HepG2 (cell line): ENCODE measurements around the gene ENTPD7. TPM values are rescaled to one million over a fixed set of nuclear protein-coding genes. Genes with fewer than 3 reads are reported as not detected.
A peak's percentile ranks its signal among the peaks of the same experiment; 100 is the strongest.

ENCODE experiments used
- ETV6 ChIP-seq: sonication (generic); formaldehyde crosslinking; conservative IDR thresholded peaks from 2 replicates; pipeline ENCODE4 v1.4.0; 2020; ENCODE audit warnings: missing genetic modification reagents
- HDAC2 ChIP-seq: sonication (generic); formaldehyde crosslinking; IDR thresholded peaks from 2 replicates; pipeline ENCODE4 v1.4.0; 2020; ENCODE audit warnings: missing genetic modification reagents
- KLF6 ChIP-seq: IDR thresholded peaks from 2 replicates; pipeline ENCODE4 v1.8.0; 2016; ENCODE audit warnings: missing biosample characterization, missing genetic modification reagents
- MTF1 ChIP-seq: sonication (generic); formaldehyde crosslinking; IDR thresholded peaks from 2 replicates; pipeline ENCODE4 v1.5.0; 2020; ENCODE audit warnings: missing genetic modification reagents
- PHF8 ChIP-seq: sonication (generic); formaldehyde crosslinking; IDR thresholded peaks from 2 replicates; pipeline ENCODE4 v1.5.0; 2020; ENCODE audit warnings: missing genetic modification reagents
- RBAK ChIP-seq: sonication (generic); formaldehyde crosslinking; IDR thresholded peaks from 2 replicates; pipeline ENCODE4 v1.5.1; 2020; ENCODE audit warnings: mild to moderate bottlenecking, missing genetic modification reagents
- RNF219 ChIP-seq: sonication (generic); formaldehyde crosslinking; IDR thresholded peaks from 2 replicates; pipeline ENCODE4 v1.5.0; 2020; ENCODE audit warnings: mild to moderate bottlenecking, missing genetic modification reagents
- TBX2 ChIP-seq: sonication (generic); formaldehyde crosslinking; IDR thresholded peaks from 2 replicates; pipeline ENCODE4 v1.5.0; 2020; ENCODE audit warnings: missing genetic modification reagents, mild to moderate bottlenecking, borderline replicate concordance
- ZNF317 ChIP-seq: sonication (generic); formaldehyde crosslinking; IDR thresholded peaks from 2 replicates; pipeline ENCODE4 v1.5.0; 2020; ENCODE audit warnings: mild to moderate bottlenecking, missing genetic modification reagents
- ZNF326 ChIP-seq: sonication (generic); formaldehyde crosslinking; IDR thresholded peaks from 2 replicates; pipeline ENCODE4 v1.4.0; 2020; ENCODE audit warnings: missing genetic modification reagents, borderline replicate concordance
- ZNF577 ChIP-seq: sonication (generic); formaldehyde crosslinking; IDR thresholded peaks from 2 replicates; pipeline ENCODE4 v1.4.0; 2020; ENCODE audit warnings: mild to moderate bottlenecking, low read depth, missing genetic modification reagents, borderline replicate concordance
- ZNF607 ChIP-seq: sonication (generic); formaldehyde crosslinking; IDR thresholded peaks from 2 replicates; pipeline ENCODE4 v1.5.1; 2020; ENCODE audit warnings: missing genetic modification reagents, mild to moderate bottlenecking, borderline replicate concordance
- ZNF629 ChIP-seq: sonication (generic); formaldehyde crosslinking; conservative IDR thresholded peaks from 2 replicates; pipeline ENCODE4 v1.5.0; 2020; ENCODE audit warnings: missing genetic modification reagents
- ZNF746 ChIP-seq: sonication (generic); formaldehyde crosslinking; IDR thresholded peaks from 2 replicates; pipeline ENCODE4 v1.8.0; 2022; ENCODE audit warnings: mild to moderate bottlenecking, missing genetic modification reagents
- ZNF83 ChIP-seq: sonication (generic); formaldehyde crosslinking; IDR thresholded peaks from 2 replicates; pipeline ENCODE4 v1.4.0; 2020; ENCODE audit warnings: missing genetic modification reagents, mild to moderate bottlenecking, borderline replicate concordance
- ZNF841 ChIP-seq: sonication (generic); formaldehyde crosslinking; IDR thresholded peaks from 2 replicates; pipeline ENCODE4 v1.8.1; 2023; ENCODE audit warnings: missing genetic modification reagents, borderline replicate concordance
- polyA plus RNA-seq, 8 experiments: library from polyadenylated mRNA; depleted of rRNA in 3 of 8; stranded (reverse) in 7 of 8; unstranded in 1 of 8; fragments of >200 nt; fragmentation: Illumina TruSeq in 4 of 8; extraction: Trizol in 4 of 8; gene quantifications; 2 replicates each; pipeline versions ENCODE4 v1.2.1 to v1.2.3, GENCODE V29; 2011 to 2016; ENCODE audit warnings: low read depth in 4 of 8, missing spikeins in 1 of 8, mixed read lengths in 1 of 8; ENCODE audit not compliant: insufficient read depth in 1 of 8
- total RNA-seq, 5 experiments: library from RNA; depleted of rRNA; stranded (reverse); fragments of >200 nt; fragmentation: Illumina TruSeq; extraction: Trizol; gene quantifications; 2 replicates each; pipeline ENCODE4 v1.2.3, GENCODE V29; 2016; ENCODE audit warnings: low read depth in 1 of 5
- TF ChIP-seq, protein P1 (sequence below): sonication (generic); formaldehyde crosslinking; IDR thresholded peaks from 2 replicates; pipeline ENCODE4 v1.9.0; 2021; ENCODE audit warnings: mild to moderate bottlenecking, missing genetic modification reagents
- TF ChIP-seq, protein P2 (sequence below): sonication (generic); formaldehyde crosslinking; IDR thresholded peaks from 2 replicates; pipeline ENCODE4 v1.8.1; 2022; ENCODE audit warnings: low read depth, mild to moderate bottlenecking, missing genetic modification reagents

ENTPD7 gene
- total and polyA plus RNA-seq, 2 of the 13 experiments (the other 11 are each of a cell fraction or from before 2014, with no cell fraction given): 7.6 to 36.5 TPM

GRCh38 chr10:99731306-99732032 lies 72.2 kb downstream of the ENTPD7 start (continued):
- no peak for TF ChIP-seq RNF219 (CRISPR knock-in tag)
- no peak for TF ChIP-seq ETV6
- peak; percentile 73 for TF ChIP-seq ZNF629
- TF ChIP-seq, protein P1, sequence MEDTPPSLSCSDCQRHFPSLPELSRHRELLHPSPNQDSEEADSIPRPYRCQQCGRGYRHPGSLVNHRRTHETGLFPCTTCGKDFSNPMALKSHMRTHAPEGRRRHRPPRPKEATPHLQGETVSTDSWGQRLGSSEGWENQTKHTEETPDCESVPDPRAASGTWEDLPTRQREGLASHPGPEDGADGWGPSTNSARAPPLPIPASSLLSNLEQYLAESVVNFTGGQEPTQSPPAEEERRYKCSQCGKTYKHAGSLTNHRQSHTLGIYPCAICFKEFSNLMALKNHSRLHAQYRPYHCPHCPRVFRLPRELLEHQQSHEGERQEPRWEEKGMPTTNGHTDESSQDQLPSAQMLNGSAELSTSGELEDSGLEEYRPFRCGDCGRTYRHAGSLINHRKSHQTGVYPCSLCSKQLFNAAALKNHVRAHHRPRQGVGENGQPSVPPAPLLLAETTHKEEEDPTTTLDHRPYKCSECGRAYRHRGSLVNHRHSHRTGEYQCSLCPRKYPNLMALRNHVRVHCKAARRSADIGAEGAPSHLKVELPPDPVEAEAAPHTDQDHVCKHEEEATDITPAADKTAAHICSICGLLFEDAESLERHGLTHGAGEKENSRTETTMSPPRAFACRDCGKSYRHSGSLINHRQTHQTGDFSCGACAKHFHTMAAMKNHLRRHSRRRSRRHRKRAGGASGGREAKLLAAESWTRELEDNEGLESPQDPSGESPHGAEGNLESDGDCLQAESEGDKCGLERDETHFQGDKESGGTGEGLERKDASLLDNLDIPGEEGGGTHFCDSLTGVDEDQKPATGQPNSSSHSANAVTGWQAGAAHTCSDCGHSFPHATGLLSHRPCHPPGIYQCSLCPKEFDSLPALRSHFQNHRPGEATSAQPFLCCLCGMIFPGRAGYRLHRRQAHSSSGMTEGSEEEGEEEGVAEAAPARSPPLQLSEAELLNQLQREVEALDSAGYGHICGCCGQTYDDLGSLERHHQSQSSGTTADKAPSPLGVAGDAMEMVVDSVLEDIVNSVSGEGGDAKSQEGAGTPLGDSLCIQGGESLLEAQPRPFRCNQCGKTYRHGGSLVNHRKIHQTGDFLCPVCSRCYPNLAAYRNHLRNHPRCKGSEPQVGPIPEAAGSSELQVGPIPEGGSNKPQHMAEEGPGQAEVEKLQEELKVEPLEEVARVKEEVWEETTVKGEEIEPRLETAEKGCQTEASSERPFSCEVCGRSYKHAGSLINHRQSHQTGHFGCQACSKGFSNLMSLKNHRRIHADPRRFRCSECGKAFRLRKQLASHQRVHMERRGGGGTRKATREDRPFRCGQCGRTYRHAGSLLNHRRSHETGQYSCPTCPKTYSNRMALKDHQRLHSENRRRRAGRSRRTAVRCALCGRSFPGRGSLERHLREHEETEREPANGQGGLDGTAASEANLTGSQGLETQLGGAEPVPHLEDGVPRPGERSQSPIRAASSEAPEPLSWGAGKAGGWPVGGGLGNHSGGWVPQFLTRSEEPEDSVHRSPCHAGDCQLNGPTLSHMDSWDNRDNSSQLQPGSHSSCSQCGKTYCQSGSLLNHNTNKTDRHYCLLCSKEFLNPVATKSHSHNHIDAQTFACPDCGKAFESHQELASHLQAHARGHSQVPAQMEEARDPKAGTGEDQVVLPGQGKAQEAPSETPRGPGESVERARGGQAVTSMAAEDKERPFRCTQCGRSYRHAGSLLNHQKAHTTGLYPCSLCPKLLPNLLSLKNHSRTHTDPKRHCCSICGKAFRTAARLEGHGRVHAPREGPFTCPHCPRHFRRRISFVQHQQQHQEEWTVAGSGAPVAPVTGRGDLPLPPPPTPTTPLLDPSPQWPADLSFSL (CRISPR knock-in tag): no peak
- TF ChIP-seq PHF8 (CRISPR knock-in tag): peak; percentile 82
- TF ChIP-seq ZNF317 (CRISPR knock-in tag): no peak
- TF ChIP-seq ZNF746: peak; percentile 12; the same call in 1 of the 2 replicates
- no peak for TF ChIP-seq MTF1 (CRISPR knock-in tag)
- no peak for TF ChIP-seq ZNF326 (CRISPR knock-in tag)
- TF ChIP-seq HDAC2: 0 out of 2 replicates have a peak, but pooled peaks have one; percentile 37
- no peak; the same call in 1 of the 2 replicates for TF ChIP-seq KLF6
- no peak for TF ChIP-seq ZNF607
- TF ChIP-seq ZNF577: 0 out of 2 replicates have a peak, but pooled peaks have one; percentile 47
- peak; percentile 81; the same call in 1 of the 2 replicates for TF ChIP-seq ZNF83 (CRISPR knock-in tag)
- TF ChIP-seq ZNF841 (CRISPR knock-in tag): no peak
- TF ChIP-seq RBAK (CRISPR knock-in tag): peak; percentile 30; the same call in 1 of the 2 replicates
- TF ChIP-seq, protein P2, sequence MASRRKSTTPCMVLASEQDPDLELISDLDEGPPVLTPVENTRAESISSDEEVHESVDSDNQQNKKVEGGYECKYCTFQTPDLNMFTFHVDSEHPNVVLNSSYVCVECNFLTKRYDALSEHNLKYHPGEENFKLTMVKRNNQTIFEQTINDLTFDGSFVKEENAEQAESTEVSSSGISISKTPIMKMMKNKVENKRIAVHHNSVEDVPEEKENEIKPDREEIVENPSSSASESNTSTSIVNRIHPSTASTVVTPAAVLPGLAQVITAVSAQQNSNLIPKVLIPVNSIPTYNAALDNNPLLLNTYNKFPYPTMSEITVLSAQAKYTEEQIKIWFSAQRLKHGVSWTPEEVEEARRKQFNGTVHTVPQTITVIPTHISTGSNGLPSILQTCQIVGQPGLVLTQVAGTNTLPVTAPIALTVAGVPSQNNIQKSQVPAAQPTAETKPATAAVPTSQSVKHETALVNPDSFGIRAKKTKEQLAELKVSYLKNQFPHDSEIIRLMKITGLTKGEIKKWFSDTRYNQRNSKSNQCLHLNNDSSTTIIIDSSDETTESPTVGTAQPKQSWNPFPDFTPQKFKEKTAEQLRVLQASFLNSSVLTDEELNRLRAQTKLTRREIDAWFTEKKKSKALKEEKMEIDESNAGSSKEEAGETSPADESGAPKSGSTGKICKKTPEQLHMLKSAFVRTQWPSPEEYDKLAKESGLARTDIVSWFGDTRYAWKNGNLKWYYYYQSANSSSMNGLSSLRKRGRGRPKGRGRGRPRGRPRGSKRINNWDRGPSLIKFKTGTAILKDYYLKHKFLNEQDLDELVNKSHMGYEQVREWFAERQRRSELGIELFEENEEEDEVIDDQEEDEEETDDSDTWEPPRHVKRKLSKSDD (CRISPR knock-in tag): 0 out of 2 replicates have a peak, but pooled peaks have one; percentile 44
- no peak for TF ChIP-seq TBX2 (CRISPR knock-in tag)
